ENCODE data around the gene B4GALT2.

Gene B4GALT2

GRCh38 chr1:43969746-43970466, 9.1 kb upstream of the B4GALT2 start, which contains the start of gene DPH2:
Gene DPH2, plus strand, starts transcription at chr1:43970010. Its CDS starts 166 bp downstream, at chr1:43970176.
- peak; percentile 98 for DNase-seq (ENCODE audit: low spot score)

DNA sequence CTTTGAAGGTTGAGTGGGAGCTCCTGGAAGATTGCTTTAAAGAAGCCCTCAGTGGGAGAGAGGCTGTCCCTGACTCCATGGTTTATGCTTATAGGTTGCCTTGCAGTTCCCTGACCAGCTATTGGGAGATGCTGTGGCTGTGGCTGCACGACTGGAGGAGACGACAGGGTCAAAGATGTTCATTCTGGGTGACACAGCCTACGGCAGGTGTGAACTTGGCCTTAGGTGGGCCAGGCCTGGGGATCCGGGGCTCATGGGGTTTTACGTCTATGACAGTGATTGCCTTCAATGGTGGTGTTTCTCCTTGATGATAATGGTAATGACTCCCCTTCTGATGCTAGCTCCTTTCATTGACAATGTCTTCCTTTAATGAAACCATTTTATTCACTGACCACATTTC, 8.5 kb upstream of the B4GALT2 start:
- DNase-seq (ENCODE audit: low spot score) = peak; percentile 31

- no peak for DNase-seq (ENCODE audit: low spot score)
These were observed 8.1 kb upstream of the B4GALT2 start for GRCh38 chr1:43970911-43971310.

- DNase-seq (ENCODE audit: low spot score) = no peak
These were observed 7.6 kb upstream of the B4GALT2 start for GRCh38 chr1:43971336-43971980.

DNA sequence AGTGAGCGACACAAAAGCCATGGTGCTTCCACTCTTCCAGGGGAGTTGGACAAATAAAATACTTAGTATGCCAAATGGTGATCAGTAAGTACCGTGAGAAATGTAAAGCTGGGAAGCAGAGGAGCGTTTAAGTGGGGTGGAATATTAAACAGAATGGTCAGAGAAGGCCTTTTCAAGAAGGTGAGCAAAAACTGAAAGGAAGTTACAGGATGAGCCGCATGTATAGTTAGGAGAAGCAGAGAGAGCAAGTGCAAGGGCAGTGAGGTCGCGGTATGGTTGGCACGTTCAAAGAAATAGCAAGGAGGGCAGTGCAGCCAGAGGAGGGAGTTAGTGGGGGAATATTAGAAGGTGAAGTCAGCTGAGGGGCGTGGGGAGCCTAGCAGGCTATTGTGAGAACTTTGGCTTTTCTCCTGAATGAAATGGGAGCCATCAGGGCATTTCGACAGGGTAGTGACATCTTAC, 5.0 kb upstream of the B4GALT2 start:
- DNase-seq (ENCODE audit: low spot score) = peak; percentile 63

DNA sequence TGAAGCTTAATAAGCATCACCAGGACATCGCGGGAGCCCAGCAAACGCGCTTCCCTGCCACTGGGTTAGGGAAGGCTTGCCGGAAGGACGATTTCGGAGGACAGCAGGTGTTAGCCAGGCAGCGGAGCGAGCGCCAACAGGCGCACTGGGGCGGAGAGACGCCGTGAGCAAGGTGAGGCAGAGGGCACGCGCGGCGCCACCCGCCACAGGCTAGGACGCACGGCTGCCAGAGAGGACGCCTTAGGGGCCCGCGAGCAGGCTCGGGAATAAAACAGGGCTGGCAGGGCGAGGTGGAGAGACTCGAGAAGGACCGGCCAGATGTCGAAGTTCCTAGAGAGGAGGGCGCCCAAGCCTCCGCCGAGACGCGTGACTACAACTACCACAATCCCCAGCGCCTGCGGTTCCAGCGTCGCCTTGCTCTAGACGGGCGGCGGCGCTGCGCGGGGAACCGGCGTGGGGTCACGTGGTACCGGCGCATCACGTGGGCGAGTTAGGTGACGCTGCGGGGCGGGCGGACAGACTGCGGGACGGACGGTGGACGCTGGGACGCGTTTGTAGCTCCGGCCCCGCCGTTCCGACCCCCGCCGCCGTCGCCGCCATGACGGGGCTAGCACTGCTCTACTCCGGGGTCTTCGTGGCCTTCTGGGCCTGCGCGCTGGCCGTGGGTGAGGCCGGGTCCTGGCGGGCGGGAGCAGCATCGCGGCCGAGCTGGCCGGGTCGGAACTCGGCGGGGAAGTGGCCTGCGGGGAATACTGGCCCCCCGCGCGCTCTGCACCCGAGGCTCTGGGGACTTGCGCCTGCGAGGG, 4.4 kb upstream of the B4GALT2 start, which contains the start of gene ATP6V0B:
Gene ATP6V0B (plus strand): TSS at position 518 of the 806 bp plus-strand sequence. CDS start 81 bp downstream, at position 599.
- peak; percentile 94 for DNase-seq (ENCODE audit: low spot score)

- peak; percentile 39 for DNase-seq (ENCODE audit: low spot score)
These were observed 3.6 kb upstream of the B4GALT2 start for GRCh38 chr1:43975249-43975961.

DNA sequence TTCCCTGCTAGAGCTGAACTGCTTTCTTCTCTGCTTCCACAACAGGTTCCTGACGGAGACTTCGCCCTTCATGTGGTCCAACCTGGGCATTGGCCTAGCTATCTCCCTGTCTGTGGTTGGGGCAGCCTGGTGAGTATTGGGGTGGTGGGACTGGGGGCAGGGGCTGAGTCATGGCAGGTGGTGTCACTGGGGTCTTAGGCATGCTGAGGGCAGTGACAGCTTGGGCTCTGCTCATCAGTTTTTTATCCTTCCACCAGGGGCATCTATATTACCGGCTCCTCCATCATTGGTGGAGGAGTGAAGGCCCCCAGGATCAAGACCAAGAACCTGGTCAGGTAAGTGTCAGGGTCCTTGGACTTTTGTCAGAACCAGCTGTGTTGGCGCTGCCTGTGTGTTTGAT, 3.0 kb upstream of the B4GALT2 start:
- peak; percentile 46 for DNase-seq (ENCODE audit: low spot score)

- DNase-seq (ENCODE audit: low spot score) = no peak
These were observed 2.1 kb upstream of the B4GALT2 start for GRCh38 chr1:43976890-43977289.

DNA sequence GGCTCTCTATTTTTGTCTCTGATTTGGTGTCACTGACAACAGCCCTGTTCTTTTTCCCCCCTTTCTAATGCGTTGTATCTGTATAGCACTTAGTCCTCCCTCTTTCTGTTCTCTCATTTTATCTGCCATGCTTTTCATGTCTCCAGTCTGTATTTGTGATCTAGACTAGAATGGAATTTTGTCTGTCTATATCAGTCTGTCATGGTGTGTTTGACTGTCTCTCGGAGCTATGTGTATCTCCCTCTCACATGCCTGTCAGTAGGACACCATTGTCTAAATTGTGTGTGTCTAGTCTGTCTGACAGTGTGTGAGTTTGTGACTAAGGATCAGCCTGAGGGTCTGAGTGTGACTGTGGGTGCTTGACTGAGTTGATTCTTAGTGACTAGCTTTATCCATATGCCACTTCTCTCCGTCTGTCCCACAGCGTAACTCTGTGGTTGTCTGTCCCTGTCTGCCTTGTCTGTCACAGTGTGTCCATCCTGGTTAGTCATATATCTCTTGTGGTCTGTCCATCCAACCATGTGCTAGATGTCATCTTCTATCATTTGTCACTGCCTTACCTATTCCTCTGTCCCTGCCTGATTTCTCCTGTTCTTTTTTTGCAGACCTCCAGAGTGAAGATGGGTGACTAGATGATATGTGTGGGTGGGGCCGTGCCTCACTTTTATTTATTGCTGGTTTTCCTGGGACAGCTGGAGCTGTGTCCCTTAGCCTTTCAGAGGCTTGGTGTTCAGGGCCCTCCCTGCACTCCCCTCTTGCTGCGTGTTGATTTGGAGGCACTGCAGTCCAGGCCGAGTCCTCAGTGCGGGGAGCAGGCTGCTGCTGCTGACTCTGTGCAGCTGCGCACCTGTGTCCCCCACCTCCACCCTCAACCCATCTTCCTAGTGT, 1.4 kb upstream of the B4GALT2 start:
- peak; percentile 29 for DNase-seq (ENCODE audit: low spot score)

GRCh38 chr1:43978264-43978550, 803 bp upstream of the B4GALT2 start:
- DNase-seq (ENCODE audit: low spot score) = no peak

- DNase-seq (ENCODE audit: low spot score) = no peak
These were observed 184 bp downstream of the B4GALT2 start for GRCh38 chr1:43979261-43979527.

GRCh38 chr1:43979528-43980254, 681 bp downstream of the B4GALT2 start:
- peak; percentile 72 for DNase-seq (ENCODE audit: low spot score)

- DNase-seq (ENCODE audit: low spot score) = no peak
These were observed 1.5 kb downstream of the B4GALT2 start for GRCh38 chr1:43980255-43981134.

GRCh38 chr1:43981135-43981491, 2.1 kb downstream of the B4GALT2 start:
- DNase-seq (ENCODE audit: low spot score) = no peak

GRCh38 chr1:43981636-43982035, 2.6 kb downstream of the B4GALT2 start:
- DNase-seq (ENCODE audit: low spot score) = no peak

DNA sequence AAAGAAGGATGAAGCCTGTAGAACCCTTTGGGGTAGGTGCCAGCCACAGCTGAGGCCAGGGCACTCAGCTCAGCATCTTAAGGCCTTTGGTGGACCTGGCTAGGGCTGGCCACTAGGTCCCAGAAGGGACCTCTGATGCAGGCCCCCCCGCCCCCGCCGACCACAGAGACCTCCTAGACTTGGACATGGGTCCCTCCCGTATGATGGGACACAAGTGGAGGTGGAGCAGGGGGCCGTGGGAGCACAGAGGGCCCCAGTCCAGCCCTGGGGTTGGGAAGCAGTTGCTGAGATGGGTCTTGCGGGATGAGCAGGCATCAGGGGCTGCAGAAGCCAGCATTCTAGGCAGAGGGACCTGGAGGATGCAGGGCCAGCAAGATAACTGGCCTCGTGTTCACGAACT, 3.2 kb downstream of the B4GALT2 start:
- no peak for DNase-seq (ENCODE audit: low spot score)

- DNase-seq (ENCODE audit: low spot score) = no peak
These were observed 3.8 kb downstream of the B4GALT2 start for GRCh38 chr1:43982808-43983207.

DNA sequence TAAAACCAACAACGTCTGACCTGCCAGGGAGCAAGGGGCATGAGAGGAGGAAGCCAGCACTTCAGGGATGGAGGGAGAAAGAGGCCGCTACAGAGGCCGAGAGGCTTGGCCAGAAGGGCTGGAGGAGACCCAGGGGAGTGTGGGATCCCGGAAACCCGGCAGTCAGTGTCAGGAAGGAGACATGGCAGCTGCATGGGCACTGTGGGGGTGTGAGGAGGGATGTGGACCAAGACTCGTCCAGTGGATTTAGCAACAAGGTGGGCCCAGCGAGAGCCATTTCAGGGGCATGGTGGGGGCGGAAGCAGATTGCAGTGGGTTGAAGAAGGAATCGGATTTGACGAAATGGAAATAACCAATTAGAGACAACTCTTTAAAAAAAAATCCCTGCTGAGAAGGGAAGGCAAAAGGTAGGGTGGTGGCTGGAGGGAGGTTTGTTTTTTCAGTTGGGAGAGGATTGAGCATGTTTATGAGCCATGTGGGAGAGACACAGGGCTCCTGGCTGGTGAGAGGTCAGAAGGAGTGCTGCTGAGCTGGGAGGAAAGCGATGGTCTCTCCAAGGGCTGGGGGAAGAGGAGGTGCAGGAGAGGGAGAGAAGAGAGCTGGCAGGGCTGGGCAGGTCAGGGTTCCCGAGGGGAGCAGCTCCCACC, 4.4 kb downstream of the B4GALT2 start:
- no peak for DNase-seq (ENCODE audit: low spot score)

Measured in RKO (cell line).